Gastroesophageal sphincter (tissue), 3 donors: ENCODE data around the gene ANO4.

Source experiments
- CTCF ChIP-seq, 4 experiments: fragments of 200-600 bp in 2 of 4; fragments of 450-650 bp in 2 of 4; sonication (generic) in 1 of 4; IDR thresholded peaks; one replicate each; pipeline ENCODE4 v1.5.1; 2017 to 2019; ENCODE audit warnings: antibody characterized with exemption in 4 of 4, mild to moderate bottlenecking in 2 of 4, moderate library complexity in 2 of 4
- EP300 ChIP-seq: sonication (generic); formaldehyde crosslinking; IDR thresholded peaks from one replicate; pipeline ENCODE4 v1.6.1; 2017; ENCODE audit warnings: antibody characterized with exemption, mild to moderate bottlenecking
- POLR2A ChIP-seq, 2 donors: fragments of 450-650 bp; IDR thresholded peaks; one replicate each; pipeline ENCODE4 v1.6.1; 2017; ENCODE audit warnings: antibody characterized with exemption in 2 of 2, mild to moderate bottlenecking in 2 of 2, moderate library complexity in 1 of 2
- POLR2AphosphoS5 ChIP-seq: sonication (generic); formaldehyde crosslinking; IDR thresholded peaks from one replicate; pipeline ENCODE4 v1.6.1; 2017; ENCODE audit warnings: antibody characterized with exemption

GRCh38 chr12:100797786-100798185 lies 3.2 kb downstream of the ANO4 start:
- TF ChIP-seq EP300, result no peak
- TF ChIP-seq POLR2A (IDR thresholded peaks at IDR 0.05), result no peak
- TF ChIP-seq CTCF (IDR thresholded peaks at IDR 0.05), result no peak
- no peak for TF ChIP-seq POLR2AphosphoS5
